ENCODE results near the gene UBR1.

The UBR1 gene

GRCh38 chr15:43070249-43070648 is 35.6 kb downstream of the UBR1 start:
- no peak overlapping the region for H3K4me2 ChIP-seq (ENCODE audit: low read depth, low read length, poor library complexity, severe bottlenecking)
- H3K4me3 ChIP-seq (ENCODE audit: insufficient read depth, low read length, poor library complexity, severe bottlenecking) = no peak overlapping the region
- H2AFZ ChIP-seq (ENCODE audit: low read depth, low read length, severe bottlenecking) = no peak overlapping the region
- H3K9ac ChIP-seq (ENCODE audit: low read length) = no peak overlapping the region
- H3K36me3 ChIP-seq (ENCODE audit: low read length) = peaks cover 46% of the 10 kb centered on the region
- H3K9me2 ChIP-seq (replicated peaks; ENCODE audit: insufficient read depth, low read length) = no peaks in the 10 kb centered on the region
- TF ChIP-seq EZH2phosphoT487 (conservative IDR thresholded peaks at IDR 0.05; ENCODE audit: low read length) (no peak), CTCF (IDR thresholded peaks at IDR 0.05; ENCODE audit: insufficient read depth, low read length, poor library complexity, severe bottlenecking) (no peak)
- H3F3A ChIP-seq (ENCODE audit: insufficient read depth) = no peaks in the 10 kb centered on the region
- H4K20me1 ChIP-seq (ENCODE audit: low read depth, low read length) = no peaks in the 10 kb centered on the region
- H3K79me2 ChIP-seq (ENCODE audit: insufficient read depth, low read length) = no peaks in the 10 kb centered on the region
- no peaks in the 10 kb centered on the region for H3K9me3 ChIP-seq (ENCODE audit: insufficient read depth, low read length)
- no peak overlapping the region for H3K27ac ChIP-seq (ENCODE audit: low read depth, low read length)
- no peaks in the 10 kb centered on the region for H3K27me3 ChIP-seq (ENCODE audit: low read length)

- Histone ChIP-seq H3K79me2 (ENCODE audit: insufficient read depth, low read length) (no peaks in the 10 kb centered on the region), H3K9me2 (replicated peaks; ENCODE audit: insufficient read depth, low read length) (no peaks in the 10 kb centered on the region), H3K9ac (ENCODE audit: low read length) (no peak overlapping the region), H3K9me3 (ENCODE audit: insufficient read depth, low read length) (no peaks in the 10 kb centered on the region), H3K4me3 (ENCODE audit: insufficient read depth, low read length, poor library complexity, severe bottlenecking) (no peak overlapping the region), H3K27ac (ENCODE audit: low read depth, low read length) (no peak overlapping the region), H3K4me2 (ENCODE audit: low read depth, low read length, poor library complexity, severe bottlenecking) (no peak overlapping the region), H2AFZ (ENCODE audit: low read depth, low read length, severe bottlenecking) (no peak overlapping the region), H3F3A (ENCODE audit: insufficient read depth) (no peaks in the 10 kb centered on the region), H3K27me3 (ENCODE audit: low read length) (no peaks in the 10 kb centered on the region), H4K20me1 (ENCODE audit: low read depth, low read length) (no peaks in the 10 kb centered on the region), H3K36me3 (ENCODE audit: low read length) (peaks cover 34% of the 10 kb centered on the region)
- TF ChIP-seq EZH2phosphoT487 (conservative IDR thresholded peaks at IDR 0.05; ENCODE audit: low read length) (no peak), CTCF (IDR thresholded peaks at IDR 0.05; ENCODE audit: insufficient read depth, low read length, poor library complexity, severe bottlenecking) (no peak)
Measured at GRCh38 chr15:43067717-43068461, 37.9 kb downstream of the UBR1 start.

- no peaks in the 10 kb centered on the region for H3F3A ChIP-seq (ENCODE audit: insufficient read depth)
- no peaks in the 10 kb centered on the region for H4K20me1 ChIP-seq (ENCODE audit: low read depth, low read length)
- H3K9me2 ChIP-seq (replicated peaks; ENCODE audit: insufficient read depth, low read length) = no peaks in the 10 kb centered on the region
- H3K9me3 ChIP-seq (ENCODE audit: insufficient read depth, low read length) = no peaks in the 10 kb centered on the region
- H2AFZ ChIP-seq (ENCODE audit: low read depth, low read length, severe bottlenecking) = no peak overlapping the region
- no peaks in the 10 kb centered on the region for H3K27me3 ChIP-seq (ENCODE audit: low read length)
- no peak overlapping the region for H3K27ac ChIP-seq (ENCODE audit: low read depth, low read length)
- H3K36me3 ChIP-seq (ENCODE audit: low read length) = peaks cover 41% of the 10 kb centered on the region; the same call in 1 of the 2 replicates
- no peak overlapping the region for H3K4me2 ChIP-seq (ENCODE audit: low read depth, low read length, poor library complexity, severe bottlenecking)
- H3K9ac ChIP-seq (ENCODE audit: low read length) = no peak overlapping the region
- no peaks in the 10 kb centered on the region for H3K79me2 ChIP-seq (ENCODE audit: insufficient read depth, low read length)
- H3K4me3 ChIP-seq (ENCODE audit: insufficient read depth, low read length, poor library complexity, severe bottlenecking) = no peak overlapping the region
- TF ChIP-seq CTCF (IDR thresholded peaks at IDR 0.05; ENCODE audit: insufficient read depth, low read length, poor library complexity, severe bottlenecking) (no peak), EZH2phosphoT487 (conservative IDR thresholded peaks at IDR 0.05; ENCODE audit: low read length) (no peak)
Measured at GRCh38 chr15:43056696-43057095, 49.1 kb downstream of the UBR1 start.

All from SU-DHL-6 (cell line).